ENCODE results near the gene POLR2A. TPM values are rescaled to one million over a fixed set of nuclear protein-coding genes. Genes with fewer than 3 reads are reported as not detected.

POLR2A gene
- total RNA-seq, 6 experiments from 2014 or later = 36.1 to 49.9 (median 46.0) TPM

- TF ChIP-seq, protein P1, sequence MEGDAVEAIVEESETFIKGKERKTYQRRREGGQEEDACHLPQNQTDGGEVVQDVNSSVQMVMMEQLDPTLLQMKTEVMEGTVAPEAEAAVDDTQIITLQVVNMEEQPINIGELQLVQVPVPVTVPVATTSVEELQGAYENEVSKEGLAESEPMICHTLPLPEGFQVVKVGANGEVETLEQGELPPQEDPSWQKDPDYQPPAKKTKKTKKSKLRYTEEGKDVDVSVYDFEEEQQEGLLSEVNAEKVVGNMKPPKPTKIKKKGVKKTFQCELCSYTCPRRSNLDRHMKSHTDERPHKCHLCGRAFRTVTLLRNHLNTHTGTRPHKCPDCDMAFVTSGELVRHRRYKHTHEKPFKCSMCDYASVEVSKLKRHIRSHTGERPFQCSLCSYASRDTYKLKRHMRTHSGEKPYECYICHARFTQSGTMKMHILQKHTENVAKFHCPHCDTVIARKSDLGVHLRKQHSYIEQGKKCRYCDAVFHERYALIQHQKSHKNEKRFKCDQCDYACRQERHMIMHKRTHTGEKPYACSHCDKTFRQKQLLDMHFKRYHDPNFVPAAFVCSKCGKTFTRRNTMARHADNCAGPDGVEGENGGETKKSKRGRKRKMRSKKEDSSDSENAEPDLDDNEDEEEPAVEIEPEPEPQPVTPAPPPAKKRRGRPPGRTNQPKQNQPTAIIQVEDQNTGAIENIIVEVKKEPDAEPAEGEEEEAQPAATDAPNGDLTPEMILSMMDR (IDR thresholded peaks at IDR 0.05) = no peak
- no peak for TF ChIP-seq POLR2A (IDR thresholded peaks at IDR 0.05)
- peaks cover 0 to 11% (median 0%) of the 10 kb centered on the region in 4 donors for H3K4me1 ChIP-seq
- H3K4me3 ChIP-seq = no peak overlapping the region
- intact Hi-C loops (cut with DNase I) = loop anchor here (5.0 to 10.0 kb wide), 3 partner anchors 50 to 157 kb away; partner anchors contain the start of genes SENP3 (in 2 of the 2), KCTD11 (in 1 of the 2) and TMEM95 (in 1 of the 2)
- H3K27me3 ChIP-seq = no peaks in the 10 kb centered on the region
- 81% methylated on average over 5 of the region's 15 CpGs for WGBS (ENCODE audit: insufficient coverage, low coverage, low lambda C conversion rate, missing lambda C conversion rate)
- no peaks in the 10 kb centered on the region for H3K9me3 ChIP-seq
- ATAC-seq (no peak), DNase-seq (no peak)
- H3K36me3 ChIP-seq = peaks cover 4 to 63% (median 34%) of the 10 kb centered on the region in 4 donors
- no peak overlapping the region for H3K27ac ChIP-seq
Observed at GRCh38 chr17:7512105-7512504, 27.9 kb downstream of the POLR2A start.

- Histone ChIP-seq H3K36me3 (peaks cover 4 to 55% (median 29%) of the 10 kb centered on the region in 4 donors), H3K27me3 (no peaks in the 10 kb centered on the region), H3K9me3 (no peaks in the 10 kb centered on the region), H3K27ac (no peak overlapping the region), H3K4me1 (peaks cover 0 to 11% (median 0%) of the 10 kb centered on the region in 4 donors), H3K4me3 (no peak overlapping the region)
- no peak for TF ChIP-seq POLR2A (IDR thresholded peaks at IDR 0.05)
- TF ChIP-seq, protein P1 (IDR thresholded peaks at IDR 0.05) = no peak
- DNase-seq (no peak), ATAC-seq (peak in 1 of 4 donors; percentile 6)
- intact Hi-C loops (cut with DNase I) = loop anchor here (5.0 to 10.0 kb wide), 3 partner anchors 49 to 158 kb away; partner anchors contain the start of genes SENP3 (in 2 of the 2), KCTD11 (in 1 of the 2) and TMEM95 (in 1 of the 2)
- WGBS (ENCODE audit: insufficient coverage, low coverage, low lambda C conversion rate, missing lambda C conversion rate) = 76% methylated on average over 16 of the region's 20 CpGs
Observed at GRCh38 chr17:7512824-7513540, 28.8 kb downstream of the POLR2A start.

DNA sequence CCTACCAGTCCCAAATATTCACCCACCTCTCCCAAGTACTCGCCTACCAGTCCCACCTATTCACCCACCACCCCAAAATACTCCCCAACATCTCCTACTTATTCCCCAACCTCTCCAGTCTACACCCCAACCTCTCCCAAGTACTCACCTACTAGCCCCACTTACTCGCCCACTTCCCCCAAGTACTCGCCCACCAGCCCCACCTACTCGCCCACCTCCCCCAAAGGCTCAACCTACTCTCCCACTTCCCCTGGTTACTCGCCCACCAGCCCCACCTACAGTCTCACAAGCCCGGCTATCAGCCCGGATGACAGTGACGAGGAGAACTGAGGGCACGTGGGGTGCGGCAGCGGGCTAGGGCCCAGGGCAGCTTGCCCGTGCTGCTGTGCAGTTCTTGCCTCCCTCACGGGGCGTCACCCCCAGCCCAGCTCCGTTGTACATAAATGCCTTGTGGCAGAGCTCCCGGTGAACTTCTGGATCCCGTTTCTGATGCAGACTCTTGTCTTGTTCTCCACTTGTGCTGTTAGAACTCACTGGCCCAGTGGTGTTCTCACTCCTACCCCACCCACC, 29.8 kb downstream of the POLR2A start:
- Histone ChIP-seq H3K27ac (no peak overlapping the region), H3K4me3 (no peak overlapping the region), H3K27me3 (no peaks in the 10 kb centered on the region), H3K4me1 (peaks cover 0 to 11% (median 0%) of the 10 kb centered on the region in 4 donors), H3K9me3 (no peaks in the 10 kb centered on the region), H3K36me3 (peaks cover 3 to 46% (median 19%) of the 10 kb centered on the region in 4 donors)
- no peak for TF ChIP-seq POLR2A (IDR thresholded peaks at IDR 0.05)
- TF ChIP-seq, protein P1 (IDR thresholded peaks at IDR 0.05) = no peak
- DNase-seq (no peak), ATAC-seq (peak in 1 of 4 donors; percentile 14)
- intact Hi-C loops (cut with DNase I) = loop anchor here (5.0 to 10.0 kb wide), 3 partner anchors 48 to 159 kb away; partner anchors contain the start of genes SENP3 (in 2 of the 2), KCTD11 (in 1 of the 2) and TMEM95 (in 1 of the 2)
- 75% methylated on average over 17 of the region's 17 CpGs for WGBS (ENCODE audit: insufficient coverage, low coverage, low lambda C conversion rate, missing lambda C conversion rate)

DNA sequence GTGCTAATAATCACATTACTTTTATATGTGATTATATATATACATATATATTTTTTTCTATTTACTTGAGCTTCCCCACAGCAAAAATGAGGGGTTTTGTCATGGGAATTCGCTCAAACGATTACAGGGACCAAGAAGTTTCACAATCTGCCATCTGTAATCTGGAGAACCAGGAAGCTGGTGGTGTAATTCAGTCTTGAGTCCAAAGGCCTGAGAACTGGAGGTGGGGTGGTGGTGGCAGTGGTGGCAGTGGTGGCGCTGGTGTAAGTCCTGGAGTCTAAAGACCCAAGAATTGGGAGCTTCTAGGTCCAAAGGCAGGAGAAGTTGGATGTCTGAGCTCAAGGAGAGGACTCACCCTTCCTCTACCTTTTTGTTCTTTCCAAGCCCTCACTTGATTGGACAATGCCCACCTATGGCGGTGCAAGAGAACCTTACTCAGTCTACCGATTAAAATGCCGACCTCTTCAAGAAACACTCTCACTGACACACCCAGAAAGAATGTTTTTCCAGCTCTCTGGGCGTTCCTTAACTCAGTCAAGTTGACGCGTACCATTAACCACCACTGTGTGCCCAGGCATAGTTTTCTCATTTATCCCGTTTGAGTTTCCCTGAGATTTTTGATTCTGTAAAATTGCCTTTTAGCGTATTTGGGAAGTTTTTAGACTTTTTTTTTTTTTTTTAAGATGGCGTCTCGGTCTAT, 31.9 kb downstream of the POLR2A start:
- TF ChIP-seq, protein P1 (IDR thresholded peaks at IDR 0.05) = no peak
- no peak for TF ChIP-seq POLR2A (IDR thresholded peaks at IDR 0.05)
- peak in 3 of 4 donors; percentile 51 to 77 (median 72) for ATAC-seq
- H3K4me3 ChIP-seq = no peak overlapping the region
- H3K27ac ChIP-seq = no peak overlapping the region
- H3K9me3 ChIP-seq = no peaks in the 10 kb centered on the region
- DNase-seq = no peak
- H3K36me3 ChIP-seq = peaks cover 0 to 25% (median 8%) of the 10 kb centered on the region in 4 donors
- no peaks in the 10 kb centered on the region for H3K27me3 ChIP-seq
- intact Hi-C loops (cut with DNase I) = loop anchor here in 1 of 2 donors (10.0 kb wide), 2 partner anchors 49 to 161 kb away; partner anchors contain the start of genes KCTD11, SENP3 and TMEM95
- WGBS (ENCODE audit: insufficient coverage, low coverage, low lambda C conversion rate, missing lambda C conversion rate) = 73% methylated on average over 13 of the region's 13 CpGs
- H3K4me1 ChIP-seq = peaks cover 0 to 11% (median 0%) of the 10 kb centered on the region in 4 donors

All from right lobe of liver (tissue), 6 donors.